Effector CD8-positive, alpha-beta T cell (primary cell): ENCODE measurements around the gene GOLGA8K.
"Not testable (repeated sequence)": the region's sequence is repeated elsewhere in the genome, so short reads cannot be mapped to it uniquely, and the experiment has no call there.

Experiments
- DNase-seq: peaks from one replicate; lab custom pipeline; 2025; lab: John Stamatoyannopoulos, UW
- total RNA-seq, 4 experiments: gene quantifications; one replicate each; lab custom pipeline; 2026; lab: John Stamatoyannopoulos, UW

GOLGA8K gene
- 0 to 0.49 (median 0) reads per million in 4 experiments for total RNA-seq

GRCh38 chr15:32403192-32403591 is at the start of gene GOLGA8K:
GOLGA8K (minus strand) TSS chr15:32403292; CDS start chr15:32403194, 98 bp downstream.
- not testable (repeated sequence) for DNase-seq

GRCh38 chr15:32440445-32440977 is 37.4 kb upstream of the GOLGA8K start:
- not testable (repeated sequence) for DNase-seq

- DNase-seq, result not testable (repeated sequence)
Measured at GRCh38 chr15:32434102-32434963, 31.2 kb upstream of the GOLGA8K start.

GRCh38 chr15:32427635-32428034 is 24.5 kb upstream of the GOLGA8K start:
- DNase-seq, result not testable (repeated sequence)

GRCh38 chr15:32426511-32426910 is 23.4 kb upstream of the GOLGA8K start:
- DNase-seq, result not testable (repeated sequence)

GRCh38 chr15:32407903-32408302 is 4.8 kb upstream of the GOLGA8K start:
- DNase-seq, result not testable (repeated sequence)

- DNase-seq, result not testable (repeated sequence)
Measured at GRCh38 chr15:32396522-32396921, 6.6 kb downstream of the GOLGA8K start.

- DNase-seq, result not testable (repeated sequence)
Measured at GRCh38 chr15:32394745-32395144, 8.3 kb downstream of the GOLGA8K start.

GRCh38 chr15:32388050-32388648 is 14.9 kb downstream of the GOLGA8K start:
- not testable (repeated sequence) for DNase-seq

GRCh38 chr15:32385823-32386495 is 17.1 kb downstream of the GOLGA8K start:
- DNase-seq, result not testable (repeated sequence)

- DNase-seq, result not testable (repeated sequence)
Measured at GRCh38 chr15:32374185-32374584, 28.9 kb downstream of the GOLGA8K start.

- DNase-seq, result not testable (repeated sequence)
Measured at GRCh38 chr15:32373707-32374106, 29.4 kb downstream of the GOLGA8K start.

GRCh38 chr15:32372075-32372474 is 31.0 kb downstream of the GOLGA8K start:
- not testable (repeated sequence) for DNase-seq

GRCh38 chr15:32370526-32370925 is 32.6 kb downstream of the GOLGA8K start:
- not testable (repeated sequence) for DNase-seq

GRCh38 chr15:32370064-32370463 is 33.0 kb downstream of the GOLGA8K start:
- not testable (repeated sequence) for DNase-seq

GRCh38 chr15:32366492-32366891 is 36.6 kb downstream of the GOLGA8K start:
- not testable (repeated sequence) for DNase-seq

GRCh38 chr15:32365955-32366354 is 37.1 kb downstream of the GOLGA8K start:
- DNase-seq, result not testable (repeated sequence)

GRCh38 chr15:32364944-32365343 is 38.1 kb downstream of the GOLGA8K start:
- not testable (repeated sequence) for DNase-seq

- DNase-seq, result not testable (repeated sequence)
Measured at GRCh38 chr15:32363449-32363848, 39.6 kb downstream of the GOLGA8K start.

- DNase-seq, result not testable (repeated sequence)
Measured at GRCh38 chr15:32361662-32362061, 41.4 kb downstream of the GOLGA8K start.

GRCh38 chr15:32358462-32358861 is 44.6 kb downstream of the GOLGA8K start:
- DNase-seq, result not testable (repeated sequence)

GRCh38 chr15:32356909-32357308 is 46.2 kb downstream of the GOLGA8K start:
- DNase-seq, result not testable (repeated sequence)
